Activated CD8-positive, alpha-beta memory T cell treated with anti-CD3 and anti-CD28 coated beads, Interleukin-2, amount 10 ng/mL, durations not matched to agents 7 days and 5 days (primary cell): ENCODE data around the gene BCAS1. TPM values are rescaled to one million over a fixed set of nuclear protein-coding genes. Genes with fewer than 3 reads are reported as not detected.

Source experiments
- ATAC-seq: fragments of 150-1000 bp; cut with Tn5 transposase; one replicate; pipeline ENCODE4 v1.10.0; 2021; ENCODE audit warnings: moderate library complexity
- CTCF ChIA-PET: fragments of 350-600 bp; sonication (Branson Sonifier 250); formaldehyde crosslinking; loops from one replicate; lab custom pipeline; 2021; ENCODE audit warnings: antibody characterized with exemption; lab: Charles Lee
- DNase-seq: peaks from one replicate; pipeline ENCODE4 v3.0.0-alpha.2; 2020
- H3K27ac Mint-ChIP-seq: one replicate; pipeline ENCODE4 v1.8.0; 2021; ENCODE audit warnings: mild to moderate bottlenecking, mixed read lengths
- H3K27me3 Mint-ChIP-seq: one replicate; pipeline ENCODE4 v1.8.0; 2021; ENCODE audit warnings: mixed read lengths
- H3K36me3 Mint-ChIP-seq: one replicate; pipeline ENCODE4 v1.8.0; 2021; ENCODE audit warnings: mild to moderate bottlenecking, mixed read lengths
- H3K4me1 Mint-ChIP-seq: one replicate; pipeline ENCODE4 v1.8.0; 2021; ENCODE audit warnings: mixed read lengths
- H3K4me3 Mint-ChIP-seq: one replicate; pipeline ENCODE4 v1.8.0; 2021; ENCODE audit warnings: mild to moderate bottlenecking, moderate library complexity, mixed read lengths
- H3K9me3 Mint-ChIP-seq: one replicate; pipeline ENCODE4 v1.8.0; 2022; ENCODE audit warnings: low read depth, mixed read lengths
- total RNA-seq, 2 experiments: library from RNA; stranded (reverse); gene quantifications; one replicate each; pipeline ENCODE4 v1.2.3, GENCODE V29; 2021

Gene BCAS1
- total RNA-seq, 2 experiments from 2014 or later, result 0.14 TPM; not detected in 1

DNA sequence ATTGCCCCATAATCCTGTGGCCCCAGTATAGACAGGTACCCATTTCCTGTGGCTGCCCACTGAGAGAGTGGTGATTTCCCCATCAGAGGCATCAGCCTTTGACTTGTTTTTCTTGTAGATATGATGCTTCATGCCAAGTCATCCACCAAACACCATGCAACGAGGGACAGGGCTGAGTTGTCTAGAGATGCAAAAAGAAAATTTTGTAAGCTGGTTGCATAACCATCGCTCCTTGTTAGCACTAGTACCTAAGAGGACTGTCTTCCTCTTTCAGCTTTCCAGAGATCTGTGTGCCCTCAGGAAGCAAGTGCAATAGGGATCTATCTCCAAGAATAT lies 166.8 kb downstream of the BCAS1 start:
- peaks cover 42% of the 10 kb centered on the region for H3K4me1 Mint-ChIP-seq
- peak; percentile 55 for DNase-seq
- no peak for ATAC-seq
- H3K27ac Mint-ChIP-seq, result no peak overlapping the region
- no peaks in the 10 kb centered on the region for H3K27me3 Mint-ChIP-seq
- no peaks in the 10 kb centered on the region for H3K9me3 Mint-ChIP-seq
- H3K4me3 Mint-ChIP-seq, result no peak overlapping the region
- peaks cover 2% of the 10 kb centered on the region for H3K36me3 Mint-ChIP-seq
- CTCF ChIA-PET, result interaction anchor here (1.5 kb wide), 1 partner anchor 12 kb away, joined by 3 read pairs; no protein-coding TSS in a partner anchor

GRCh38 chr20:53902968-53903651 lies 167.3 kb downstream of the BCAS1 start:
- no peaks in the 10 kb centered on the region for H3K9me3 Mint-ChIP-seq
- H3K4me1 Mint-ChIP-seq, result peaks cover 47% of the 10 kb centered on the region
- H3K36me3 Mint-ChIP-seq, result peaks cover 1% of the 10 kb centered on the region
- H3K27me3 Mint-ChIP-seq, result no peaks in the 10 kb centered on the region
- ATAC-seq, result no peak
- no peak overlapping the region for H3K4me3 Mint-ChIP-seq
- no peak overlapping the region for H3K27ac Mint-ChIP-seq
- CTCF ChIA-PET, result no interaction called here
- DNase-seq, result no peak

GRCh38 chr20:53901497-53902096 lies 168.8 kb downstream of the BCAS1 start:
- Mint-ChIP-seq H3K36me3 (no peaks in the 10 kb centered on the region), H3K4me1 (peaks cover 47% of the 10 kb centered on the region), H3K27ac (no peak overlapping the region), H3K4me3 (no peak overlapping the region), H3K9me3 (no peaks in the 10 kb centered on the region), H3K27me3 (no peaks in the 10 kb centered on the region)
- no peak for ATAC-seq
- CTCF ChIA-PET, result interaction anchor here (1.0 to 5.2 kb wide), 3 partner anchors 14 to 305 kb away, joined by 3 to 58 read pairs (median 3); no protein-coding TSS in a partner anchor
- no peak for DNase-seq

DNA sequence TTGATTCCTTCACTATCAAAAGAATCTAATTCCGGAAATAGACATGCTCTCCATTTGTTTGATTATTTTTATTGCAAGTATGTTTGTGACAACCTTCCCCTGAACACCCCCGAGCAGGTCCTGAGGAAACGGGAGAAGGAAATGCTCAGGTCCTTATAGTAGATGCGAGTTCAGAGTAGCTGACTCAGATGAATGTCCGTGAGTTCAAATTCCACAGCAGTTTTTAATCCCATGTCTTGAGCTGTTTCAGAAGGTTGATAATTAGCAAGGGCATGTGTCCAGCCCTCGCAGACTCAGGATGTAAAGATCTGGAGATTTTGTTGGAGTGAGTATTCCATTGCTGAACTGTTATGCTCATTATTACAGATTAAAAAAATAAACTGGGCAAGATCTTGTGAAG lies 169.3 kb downstream of the BCAS1 start:
- H3K9me3 Mint-ChIP-seq, result no peaks in the 10 kb centered on the region
- no peak for ATAC-seq
- CTCF ChIA-PET, result interaction anchor here (1.0 to 5.2 kb wide), 6 partner anchors 12 to 305 kb away, joined by 3 to 58 read pairs (median 3); no protein-coding TSS in a partner anchor
- DNase-seq, result no peak
- no peaks in the 10 kb centered on the region for H3K36me3 Mint-ChIP-seq
- H3K27me3 Mint-ChIP-seq, result no peaks in the 10 kb centered on the region
- H3K27ac Mint-ChIP-seq, result no peak overlapping the region
- H3K4me3 Mint-ChIP-seq, result no peak overlapping the region
- peaks cover 49% of the 10 kb centered on the region for H3K4me1 Mint-ChIP-seq

GRCh38 chr20:53900380-53900999 lies 169.9 kb downstream of the BCAS1 start:
- CTCF ChIA-PET, result interaction anchor here (1.0 to 5.2 kb wide), 7 partner anchors 13 to 150 kb away, joined by 3 to 58 read pairs (median 3); no protein-coding TSS in a partner anchor
- ATAC-seq, result no peak
- DNase-seq, result no peak
- no peaks in the 10 kb centered on the region for H3K27me3 Mint-ChIP-seq
- peaks cover 52% of the 10 kb centered on the region for H3K4me1 Mint-ChIP-seq
- H3K36me3 Mint-ChIP-seq, result no peaks in the 10 kb centered on the region
- H3K9me3 Mint-ChIP-seq, result no peaks in the 10 kb centered on the region
- no peak overlapping the region for H3K4me3 Mint-ChIP-seq
- H3K27ac Mint-ChIP-seq, result no peak overlapping the region

- H3K27me3 Mint-ChIP-seq, result no peaks in the 10 kb centered on the region
- peak; percentile 93 for DNase-seq
- no peaks in the 10 kb centered on the region for H3K9me3 Mint-ChIP-seq
- H3K36me3 Mint-ChIP-seq, result no peaks in the 10 kb centered on the region
- H3K4me3 Mint-ChIP-seq, result no peak overlapping the region
- H3K27ac Mint-ChIP-seq, result peak overlapping the region; percentile 83
- peak; percentile 91 for ATAC-seq
- peaks cover 61% of the 10 kb centered on the region for H3K4me1 Mint-ChIP-seq
- CTCF ChIA-PET, result interaction anchor here (0.5 to 5.2 kb wide), 10 partner anchors 9 to 319 kb away, joined by 3 to 58 read pairs (median 4); no protein-coding TSS in a partner anchor
Observed at GRCh38 chr20:53899351-53900167, 170.8 kb downstream of the BCAS1 start.

DNA sequence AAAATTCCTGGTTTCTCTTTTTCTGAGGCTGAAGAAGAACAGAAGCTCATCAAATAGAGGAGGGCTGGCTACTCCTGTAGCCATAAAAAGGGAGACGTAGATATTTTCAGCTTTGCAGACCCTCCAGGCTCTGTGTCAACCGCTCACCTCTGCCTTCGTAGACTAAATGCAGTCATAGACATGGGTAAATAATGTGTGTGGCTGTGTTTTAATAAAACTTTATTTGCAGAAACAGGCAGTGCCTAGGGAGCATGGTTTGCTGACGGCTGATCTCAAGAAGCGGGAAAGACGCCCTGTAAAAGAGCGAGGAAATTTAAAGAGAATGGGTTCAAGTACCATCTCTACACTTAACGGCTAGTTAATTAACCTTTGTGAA lies 171.8 kb downstream of the BCAS1 start:
- DNase-seq (no peak), ATAC-seq (no peak)
- H3K4me3 Mint-ChIP-seq, result no peak overlapping the region
- H3K4me1 Mint-ChIP-seq, result peaks cover 64% of the 10 kb centered on the region
- CTCF ChIA-PET, result interaction anchor here (1.5 to 5.2 kb wide), 3 partner anchors 17 to 318 kb away, joined by 4 to 58 read pairs (median 4); no protein-coding TSS in a partner anchor
- no peaks in the 10 kb centered on the region for H3K27me3 Mint-ChIP-seq
- H3K27ac Mint-ChIP-seq, result peak overlapping the region; percentile 32
- no peaks in the 10 kb centered on the region for H3K36me3 Mint-ChIP-seq
- no peaks in the 10 kb centered on the region for H3K9me3 Mint-ChIP-seq

GRCh38 chr20:53897884-53898555 lies 172.4 kb downstream of the BCAS1 start:
- DNase-seq (no peak), ATAC-seq (no peak)
- H3K4me1 Mint-ChIP-seq, result peaks cover 64% of the 10 kb centered on the region
- no peaks in the 10 kb centered on the region for H3K36me3 Mint-ChIP-seq
- H3K9me3 Mint-ChIP-seq, result no peaks in the 10 kb centered on the region
- H3K27ac Mint-ChIP-seq, result no peak overlapping the region
- CTCF ChIA-PET, result interaction anchor here (0.7 to 5.2 kb wide), 3 partner anchors 10 to 57 kb away, joined by 3 to 58 read pairs (median 4); no protein-coding TSS in a partner anchor
- H3K4me3 Mint-ChIP-seq, result no peak overlapping the region
- H3K27me3 Mint-ChIP-seq, result no peaks in the 10 kb centered on the region

DNA sequence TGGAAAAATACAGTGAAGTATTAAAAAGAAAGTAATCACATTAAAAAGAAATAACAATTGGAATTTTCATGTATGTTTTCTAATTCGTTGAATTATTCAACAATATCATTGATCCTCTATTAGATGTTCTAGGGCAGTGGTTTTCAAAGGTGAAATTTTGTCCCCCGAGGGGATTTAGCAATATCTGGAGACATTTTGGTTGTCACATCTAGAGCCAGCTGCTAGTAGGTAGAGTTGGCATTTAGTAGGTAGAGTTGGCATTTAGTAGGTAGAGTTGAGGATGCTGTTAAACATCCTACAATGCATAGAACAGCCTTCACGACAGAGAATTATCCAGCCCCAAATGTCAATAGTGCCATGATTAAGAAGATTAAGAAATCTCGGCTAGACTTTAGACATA lies 173.7 kb downstream of the BCAS1 start:
- H3K27ac Mint-ChIP-seq, result no peak overlapping the region
- CTCF ChIA-PET, result no interaction called here
- H3K9me3 Mint-ChIP-seq, result no peaks in the 10 kb centered on the region
- H3K4me1 Mint-ChIP-seq, result peaks cover 71% of the 10 kb centered on the region
- ATAC-seq, result no peak
- no peaks in the 10 kb centered on the region for H3K36me3 Mint-ChIP-seq
- no peak for DNase-seq
- H3K4me3 Mint-ChIP-seq, result no peak overlapping the region
- no peaks in the 10 kb centered on the region for H3K27me3 Mint-ChIP-seq

DNA sequence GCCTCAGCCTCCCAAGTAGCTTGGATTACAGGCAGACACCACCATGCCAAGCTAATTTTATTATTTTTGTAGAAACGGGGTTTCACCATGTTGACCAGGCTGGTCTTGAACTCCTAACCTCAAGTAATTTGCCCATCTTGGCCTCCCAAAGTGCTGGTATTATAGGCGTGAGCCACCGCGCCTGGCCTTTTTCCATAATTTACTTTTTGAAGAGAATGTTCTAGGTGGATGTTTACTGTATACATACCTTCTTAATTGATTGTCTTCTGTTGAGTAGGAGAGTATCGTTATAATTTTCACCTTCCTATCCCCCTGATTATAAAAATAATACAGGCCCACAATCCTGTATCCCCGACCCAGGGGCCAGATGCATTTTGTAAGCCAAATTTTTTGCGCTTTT lies 174.4 kb downstream of the BCAS1 start:
- Mint-ChIP-seq H3K27me3 (no peaks in the 10 kb centered on the region), H3K9me3 (no peaks in the 10 kb centered on the region), H3K36me3 (no peaks in the 10 kb centered on the region), H3K4me3 (no peak overlapping the region), H3K27ac (no peak overlapping the region), H3K4me1 (peaks cover 74% of the 10 kb centered on the region)
- CTCF ChIA-PET, result interaction anchor here (1.0 to 2.5 kb wide), 2 partner anchors 11 to 53 kb away, joined by 3 to 7 read pairs; no protein-coding TSS in a partner anchor
- DNase-seq (no peak), ATAC-seq (no peak)

- CTCF ChIA-PET, result interaction anchor here (0.9 to 2.5 kb wide), 5 partner anchors 11 to 301 kb away, joined by 3 to 11 read pairs (median 3); no protein-coding TSS in a partner anchor
- H3K4me3 Mint-ChIP-seq, result no peak overlapping the region
Observed at GRCh38 chr20:53895385-53895755, 175.0 kb downstream of the BCAS1 start.

DNA sequence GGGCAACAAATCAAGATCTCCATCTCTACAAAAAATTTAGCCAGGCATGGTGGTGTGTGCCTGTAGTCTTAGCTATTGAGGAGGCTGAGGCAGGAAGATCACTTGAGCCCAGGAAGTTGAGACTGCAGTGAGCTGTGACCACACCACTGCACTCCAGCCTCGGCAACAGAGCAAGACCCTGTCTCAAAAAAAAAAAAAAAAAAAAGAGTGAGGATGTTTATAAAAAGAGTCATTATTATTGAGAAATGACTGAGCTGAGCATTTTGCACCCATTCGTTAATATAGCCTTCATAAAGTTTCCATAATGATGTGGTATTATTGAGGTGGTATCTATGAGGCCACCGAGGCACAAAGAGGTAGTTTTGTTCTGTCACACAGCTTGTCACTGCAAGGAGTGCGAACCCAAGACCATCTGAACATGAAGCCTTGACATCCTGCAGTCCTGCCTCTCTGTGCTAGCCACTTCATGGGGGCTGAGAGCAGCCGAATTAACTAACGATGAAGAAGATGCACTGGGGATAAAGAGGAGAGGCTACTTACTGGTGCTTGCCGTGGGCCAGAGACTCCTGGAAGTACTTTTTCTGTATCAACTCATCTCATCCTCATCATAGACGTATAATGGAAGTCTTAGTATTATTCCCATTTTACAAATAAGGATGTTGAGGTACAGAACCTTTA lies 175.5 kb downstream of the BCAS1 start:
- peak; percentile 55 for DNase-seq
- CTCF ChIA-PET, result interaction anchor here (0.7 to 2.5 kb wide), 11 partner anchors 10 to 314 kb away, joined by 3 to 11 read pairs (median 3); no protein-coding TSS in a partner anchor
- H3K36me3 Mint-ChIP-seq, result no peaks in the 10 kb centered on the region
- no peaks in the 10 kb centered on the region for H3K9me3 Mint-ChIP-seq
- H3K27me3 Mint-ChIP-seq, result no peaks in the 10 kb centered on the region
- peaks cover 65% of the 10 kb centered on the region for H3K4me1 Mint-ChIP-seq
- peak overlapping the region; percentile 43 for H3K4me3 Mint-ChIP-seq
- ATAC-seq, result peak; percentile 7
- H3K27ac Mint-ChIP-seq, result peak overlapping the region; percentile 81

More at GRCh38 chr20:53895385-53895755, 175.0 kb downstream of the BCAS1 start:
- Mint-ChIP-seq H3K27me3 (no peaks in the 10 kb centered on the region), H3K27ac (peak overlapping the region; percentile 81), H3K9me3 (no peaks in the 10 kb centered on the region), H3K4me1 (peaks cover 70% of the 10 kb centered on the region), H3K36me3 (no peaks in the 10 kb centered on the region)
- no peak for ATAC-seq
- no peak for DNase-seq
